Embryonic facial prominence (tissue), 1 donor: ENCODE results near the gene ZSCAN32.

Experiments used
- DNase-seq: peaks from one replicate; pipeline ENCODE4 v3.0.0-alpha.2; 2016; ENCODE audit errors: extremely low spot score

ZSCAN32 gene

GRCh38 chr16:3356118-3356517, 44.7 kb downstream of the ZSCAN32 start:
- DNase-seq, result no peak

GRCh38 chr16:3355589-3355988, 45.2 kb downstream of the ZSCAN32 start, which contains the start of gene OR2C1:
OR2C1 (plus strand) TSS chr16:3355889; CDS start chr16:3355941, 52 bp downstream.
- DNase-seq, result no peak

GRCh38 chr16:3349175-3349574, 51.6 kb downstream of the ZSCAN32 start:
- no peak for DNase-seq

GRCh38 chr16:3348547-3349167, 52.1 kb downstream of the ZSCAN32 start:
- no peak for DNase-seq

- DNase-seq, result no peak
These were observed 53.2 kb downstream of the ZSCAN32 start for GRCh38 chr16:3347586-3347985.

- DNase-seq, result no peak
These were observed 54.8 kb downstream of the ZSCAN32 start for GRCh38 chr16:3346041-3346440.
